ENCODE measurements around the gene HRH2. TPM values are rescaled to one million over a fixed set of nuclear protein-coding genes. Genes with fewer than 3 reads are reported as not detected.
"Not testable (repeated sequence)": the region's sequence is repeated elsewhere in the genome, so short reads cannot be mapped to it uniquely, and the experiment has no call there.

HRH2 gene
- total RNA-seq, 2 experiments from 2014 or later = 26.8 to 29.0 TPM

- no peak overlapping the region for H3K27ac Mint-ChIP-seq
- POLR2A ChIA-PET = interaction anchor here (0.6 to 1.1 kb wide), 2 partner anchors 185 to 238 kb away, joined by 3 to 4 read pairs; no protein-coding TSS in a partner anchor
- H3K27me3 Mint-ChIP-seq = no peaks in the 10 kb centered on the region
- peaks cover 13% of the 10 kb centered on the region for H3K9me3 Mint-ChIP-seq
- peaks cover 13% of the 10 kb centered on the region for H3K36me3 Mint-ChIP-seq
- DNase-seq = peak; percentile 67
- peak; percentile 45 for ATAC-seq (ENCODE audit: low read depth)
- H3K4me1 Mint-ChIP-seq = peaks cover 1% of the 10 kb centered on the region
- no peak overlapping the region for H3K4me3 Mint-ChIP-seq
These were observed 60.7 kb downstream of the HRH2 start for GRCh38 chr5:175718401-175719108.

GRCh38 chr5:175719109-175719432 lies 61.2 kb downstream of the HRH2 start:
- not testable (repeated sequence) for H3K27me3 Mint-ChIP-seq; H3K4me1 Mint-ChIP-seq; H3K27ac Mint-ChIP-seq; H3K4me3 Mint-ChIP-seq; H3K9me3 Mint-ChIP-seq; DNase-seq; ATAC-seq (ENCODE audit: low read depth)
- peaks cover 11% of the 10 kb centered on the region for H3K36me3 Mint-ChIP-seq
- POLR2A ChIA-PET = interaction anchor here (0.6 to 1.1 kb wide), 2 partner anchors 185 to 239 kb away, joined by 3 to 4 read pairs; no protein-coding TSS in a partner anchor

- Mint-ChIP-seq H3K36me3 (no peaks in the 10 kb centered on the region), H3K4me3 (no peak overlapping the region), H3K4me1 (peaks cover 1% of the 10 kb centered on the region), H3K27ac (no peak overlapping the region), H3K9me3 (peaks cover 1% of the 10 kb centered on the region), H3K27me3 (peaks cover 12% of the 10 kb centered on the region)
- POLR2A ChIA-PET = no interaction called here
- DNase-seq (no peak), ATAC-seq (ENCODE audit: low read depth) (no peak)
These were observed 66.7 kb downstream of the HRH2 start for GRCh38 chr5:175724314-175725275.

- Mint-ChIP-seq H3K9me3 (peaks cover 1% of the 10 kb centered on the region), H3K27ac (no peak overlapping the region), H3K27me3 (peaks cover 17% of the 10 kb centered on the region), H3K4me1 (peaks cover 3% of the 10 kb centered on the region), H3K36me3 (no peaks in the 10 kb centered on the region), H3K4me3 (no peak overlapping the region)
- POLR2A ChIA-PET = no interaction called here
- DNase-seq (no peak), ATAC-seq (ENCODE audit: low read depth) (no peak)
These were observed 70.4 kb downstream of the HRH2 start for GRCh38 chr5:175728316-175728715.

- Mint-ChIP-seq H3K4me3 (no peak overlapping the region), H3K9me3 (peaks cover 1% of the 10 kb centered on the region), H3K36me3 (no peaks in the 10 kb centered on the region), H3K4me1 (peaks cover 3% of the 10 kb centered on the region), H3K27ac (no peak overlapping the region), H3K27me3 (peaks cover 17% of the 10 kb centered on the region)
- ATAC-seq (ENCODE audit: low read depth) (peak; percentile 14), DNase-seq (no peak)
- POLR2A ChIA-PET = interaction anchor here (0.7 kb wide), 1 partner anchor 70 kb away, joined by 3 read pairs; no protein-coding TSS in a partner anchor
These were observed 71.3 kb downstream of the HRH2 start for GRCh38 chr5:175728885-175729828.

- ATAC-seq (ENCODE audit: low read depth) (peak; percentile 94), DNase-seq (peak; percentile 94)
- Mint-ChIP-seq H3K4me1 (peaks cover 3% of the 10 kb centered on the region), H3K9me3 (peaks cover 1% of the 10 kb centered on the region), H3K27me3 (peaks cover 17% of the 10 kb centered on the region), H3K4me3 (peak overlapping the region; percentile 45), H3K36me3 (no peaks in the 10 kb centered on the region), H3K27ac (no peak overlapping the region)
- POLR2A ChIA-PET = interaction anchor here (0.7 kb wide), 1 partner anchor 71 kb away, joined by 3 read pairs; no protein-coding TSS in a partner anchor
These were observed 72.0 kb downstream of the HRH2 start for GRCh38 chr5:175729829-175730277.

GRCh38 chr5:175731172-175731571 lies 73.3 kb downstream of the HRH2 start:
- Mint-ChIP-seq H3K9me3 (peaks cover 1% of the 10 kb centered on the region), H3K4me1 (peaks cover 3% of the 10 kb centered on the region), H3K4me3 (no peak overlapping the region), H3K36me3 (no peaks in the 10 kb centered on the region), H3K27me3 (peaks cover 17% of the 10 kb centered on the region), H3K27ac (no peak overlapping the region)
- DNase-seq = no peak
- POLR2A ChIA-PET = no interaction called here
- ATAC-seq (ENCODE audit: low read depth) = no peak

- Mint-ChIP-seq H3K4me3 (no peak overlapping the region), H3K27me3 (peaks cover 17% of the 10 kb centered on the region), H3K9me3 (peaks cover 1% of the 10 kb centered on the region), H3K27ac (no peak overlapping the region), H3K36me3 (no peaks in the 10 kb centered on the region), H3K4me1 (peaks cover 3% of the 10 kb centered on the region)
- DNase-seq (no peak), ATAC-seq (ENCODE audit: low read depth) (no peak)
- POLR2A ChIA-PET = no interaction called here
These were observed 74.0 kb downstream of the HRH2 start for GRCh38 chr5:175731756-175732465.

- Mint-ChIP-seq H3K4me3 (no peak overlapping the region), H3K9me3 (no peaks in the 10 kb centered on the region), H3K36me3 (no peaks in the 10 kb centered on the region), H3K27me3 (peaks cover 12% of the 10 kb centered on the region), H3K27ac (no peak overlapping the region), H3K4me1 (peaks cover 3% of the 10 kb centered on the region)
- no peak for ATAC-seq (ENCODE audit: low read depth)
- DNase-seq = no peak
- POLR2A ChIA-PET = no interaction called here
These were observed 75.1 kb downstream of the HRH2 start for GRCh38 chr5:175733017-175733416.

- POLR2A ChIA-PET = no interaction called here
- no peak for ATAC-seq (ENCODE audit: low read depth)
These were observed 76.1 kb downstream of the HRH2 start for GRCh38 chr5:175734016-175734415.

GRCh38 chr5:175734501-175734900 lies 76.6 kb downstream of the HRH2 start:
- POLR2A ChIA-PET = no interaction called here
- peaks cover 1% of the 10 kb centered on the region for H3K4me1 Mint-ChIP-seq

More at GRCh38 chr5:175734016-175734415, 76.1 kb downstream of the HRH2 start:
- H3K36me3 Mint-ChIP-seq = no peaks in the 10 kb centered on the region
- H3K9me3 Mint-ChIP-seq = no peaks in the 10 kb centered on the region
- H3K4me1 Mint-ChIP-seq = peaks cover 3% of the 10 kb centered on the region
- H3K4me3 Mint-ChIP-seq = no peak overlapping the region
- peaks cover 12% of the 10 kb centered on the region for H3K27me3 Mint-ChIP-seq
- DNase-seq = no peak
- no peak overlapping the region for H3K27ac Mint-ChIP-seq

GRCh38 chr5:175735701-175736100 lies 77.8 kb downstream of the HRH2 start:
- Mint-ChIP-seq H3K4me3 (no peak overlapping the region), H3K27me3 (peaks cover 18% of the 10 kb centered on the region), H3K4me1 (no peaks in the 10 kb centered on the region), H3K27ac (no peak overlapping the region), H3K9me3 (no peaks in the 10 kb centered on the region), H3K36me3 (no peaks in the 10 kb centered on the region)
- POLR2A ChIA-PET = no interaction called here
- DNase-seq (no peak), ATAC-seq (ENCODE audit: low read depth) (no peak)

More at GRCh38 chr5:175734501-175734900, 76.6 kb downstream of the HRH2 start:
- Mint-ChIP-seq H3K27me3 (peaks cover 11% of the 10 kb centered on the region), H3K9me3 (no peaks in the 10 kb centered on the region), H3K36me3 (no peaks in the 10 kb centered on the region), H3K27ac (no peak overlapping the region), H3K4me3 (no peak overlapping the region)
- ATAC-seq (ENCODE audit: low read depth) = no peak
- no peak for DNase-seq

Data from activated naive CD8-positive, alpha-beta T cell treated with anti-CD3 and anti-CD28 coated beads, Interleukin-2, amount 10 ng/mL, durations not matched to agents 7 days and 5 days (primary cell).